HG03039 (cell line): ENCODE measurements around the gene INPP4A.

Experiments used
- ATAC-seq: cut with Tn5 transposase; IDR thresholded peaks from one replicate; pipeline ENCODE4 v1.9.1; 2021; ENCODE audit warnings: mild to moderate bottlenecking, moderate library complexity; ENCODE audit not compliant: unreplicated experiment

Gene INPP4A

DNA sequence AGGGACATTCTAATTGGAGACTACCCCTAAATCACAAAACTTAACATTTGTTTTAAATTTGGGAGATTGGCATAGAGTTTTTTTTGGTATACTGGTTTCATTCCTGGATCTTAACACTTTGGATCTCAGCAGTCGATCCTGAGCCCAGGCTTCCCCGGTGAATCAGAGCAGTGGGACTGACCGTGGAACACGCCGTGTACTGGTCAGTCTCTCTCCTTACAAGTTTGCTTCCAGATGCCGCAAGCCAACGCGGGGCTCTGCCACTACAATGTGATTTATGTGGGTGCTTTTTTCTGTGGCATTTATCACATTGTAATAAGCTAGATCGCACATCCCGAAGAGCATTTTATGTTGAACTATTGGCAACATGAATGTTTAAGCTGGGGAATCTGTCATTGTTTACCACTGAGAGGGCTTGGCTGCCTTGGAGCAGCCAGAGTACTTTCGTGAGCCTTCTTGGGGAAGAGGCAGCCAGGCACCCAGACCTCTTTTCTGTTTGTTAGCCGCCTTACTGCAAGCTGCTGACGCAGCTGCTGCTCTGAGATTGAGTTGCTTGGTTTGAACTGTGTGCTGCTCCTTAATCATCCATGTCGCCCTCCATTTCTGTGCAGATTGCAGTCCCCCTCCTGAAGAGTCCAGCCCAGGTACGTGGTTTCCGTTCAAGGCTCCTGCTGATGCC is 114.3 kb downstream of the INPP4A start:
- no peak for ATAC-seq

DNA sequence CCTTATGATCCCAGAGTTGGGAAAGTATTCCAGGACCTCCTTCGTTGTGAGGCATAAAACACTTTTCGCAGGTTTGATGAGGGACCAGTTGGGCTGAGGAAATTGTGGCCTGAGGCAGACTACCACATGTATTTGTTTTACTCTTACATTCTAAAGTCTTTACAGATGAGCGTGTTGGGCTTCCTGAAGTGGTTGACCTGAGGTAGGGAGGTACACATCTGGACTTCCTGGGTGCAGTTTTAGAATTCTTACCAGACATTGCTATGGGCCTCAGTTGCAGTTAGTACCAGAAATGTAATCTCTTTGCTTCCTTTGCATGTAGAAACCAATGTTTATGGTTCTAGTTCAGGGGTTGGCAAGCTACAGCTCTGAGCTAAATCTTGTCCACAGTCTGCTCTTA is 114.9 kb downstream of the INPP4A start:
- no peak for ATAC-seq

DNA sequence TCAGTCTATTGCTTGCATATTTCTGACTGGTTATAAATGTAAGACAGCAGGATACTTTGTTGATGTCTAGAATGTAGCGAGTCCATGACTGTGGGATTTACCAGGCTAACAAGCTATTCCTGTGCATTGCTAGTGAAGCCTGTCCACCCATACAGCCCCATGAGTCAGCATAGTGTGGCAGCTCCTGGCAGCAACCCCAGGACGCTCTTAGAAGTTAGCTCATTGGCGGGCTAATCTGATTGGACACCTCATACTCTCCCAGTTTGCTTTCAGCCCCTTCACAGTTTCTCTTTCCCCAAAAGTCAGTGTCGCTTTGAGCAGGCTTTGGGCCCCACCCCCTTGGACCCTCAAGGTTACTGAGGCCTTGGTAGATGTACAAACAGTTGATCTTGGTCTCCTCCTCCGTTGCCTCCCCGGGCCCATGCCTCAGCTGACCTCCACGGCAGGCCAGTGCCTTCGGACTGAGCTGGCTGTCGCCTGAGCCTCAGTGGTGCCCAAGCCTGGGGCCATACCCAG is 115.7 kb downstream of the INPP4A start:
- no peak for ATAC-seq

DNA sequence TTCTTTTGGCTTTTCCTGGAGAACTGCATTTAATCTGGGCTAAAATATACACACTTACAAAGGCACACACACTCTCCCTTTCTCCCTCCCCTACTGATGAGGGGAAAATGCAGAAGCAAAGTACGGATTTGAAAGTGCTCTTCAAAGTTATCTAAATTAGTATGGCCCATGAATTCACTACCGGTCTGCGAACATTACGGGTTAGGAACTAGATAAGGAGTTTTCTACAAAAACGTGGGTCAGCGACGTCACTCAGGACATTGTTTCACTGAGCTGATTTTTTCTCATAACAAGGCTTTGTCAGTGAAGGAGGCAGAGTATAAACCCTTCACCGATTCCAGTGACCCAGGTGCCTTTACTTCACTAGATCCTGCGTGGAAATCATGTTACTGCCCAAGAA is 116.4 kb downstream of the INPP4A start:
- no peak for ATAC-seq

DNA sequence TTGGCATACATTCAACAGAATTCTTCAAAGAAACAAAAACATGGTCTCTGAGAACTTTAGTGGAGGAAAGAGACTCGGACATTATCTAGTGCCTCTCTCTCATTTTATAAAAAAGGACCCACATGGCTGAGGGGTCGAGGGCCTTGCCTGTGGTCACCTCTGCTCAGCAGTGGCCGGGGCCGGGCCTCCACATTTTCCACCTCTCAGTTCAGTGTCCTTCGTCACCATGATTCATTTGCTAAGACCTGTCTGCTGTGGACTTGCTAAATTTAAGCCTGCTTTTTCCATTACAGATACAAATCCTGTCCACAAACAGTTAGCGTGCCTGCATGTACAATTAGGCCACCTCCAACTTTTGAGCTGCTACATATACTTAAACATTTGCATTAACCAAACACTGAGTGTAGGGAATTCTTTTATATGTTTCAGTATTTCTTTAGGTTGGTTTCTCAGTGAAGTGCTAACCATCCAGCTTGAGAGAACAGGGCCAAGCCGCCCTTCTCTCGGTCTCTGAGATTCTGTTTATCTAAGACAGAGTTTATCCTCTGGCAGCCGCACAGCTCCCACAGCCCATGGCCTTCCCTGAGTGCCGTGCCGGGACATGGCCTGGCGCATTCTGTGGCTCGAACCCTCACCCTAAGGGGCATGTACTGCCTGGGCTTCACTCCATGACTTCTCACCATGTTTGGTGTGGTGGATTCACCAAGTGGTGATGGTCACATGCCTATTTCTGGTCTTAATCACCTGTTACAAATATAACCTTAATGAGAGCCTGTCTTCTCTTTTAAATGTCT is 117.4 kb downstream of the INPP4A start:
- ATAC-seq: no peak

DNA sequence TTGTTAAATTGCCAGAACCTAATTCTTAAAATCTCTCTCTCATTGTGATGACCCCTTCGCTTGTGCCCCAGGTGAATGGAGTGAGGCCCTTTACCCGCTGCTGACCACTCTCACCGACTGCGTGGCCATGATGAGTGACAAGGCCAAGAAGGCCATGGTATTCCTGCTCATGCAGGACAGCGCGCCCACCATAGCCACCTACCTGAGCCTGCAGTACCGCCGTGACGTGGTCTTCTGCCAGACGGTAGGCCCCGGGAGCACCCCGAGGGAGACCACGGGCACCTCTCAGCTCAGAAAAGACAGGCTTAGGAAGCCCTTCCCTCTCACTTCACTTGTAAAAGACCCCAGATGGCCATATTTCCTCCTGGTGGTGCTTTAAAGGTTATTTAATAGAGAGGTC is 118.7 kb downstream of the INPP4A start:
- ATAC-seq: no peak

DNA sequence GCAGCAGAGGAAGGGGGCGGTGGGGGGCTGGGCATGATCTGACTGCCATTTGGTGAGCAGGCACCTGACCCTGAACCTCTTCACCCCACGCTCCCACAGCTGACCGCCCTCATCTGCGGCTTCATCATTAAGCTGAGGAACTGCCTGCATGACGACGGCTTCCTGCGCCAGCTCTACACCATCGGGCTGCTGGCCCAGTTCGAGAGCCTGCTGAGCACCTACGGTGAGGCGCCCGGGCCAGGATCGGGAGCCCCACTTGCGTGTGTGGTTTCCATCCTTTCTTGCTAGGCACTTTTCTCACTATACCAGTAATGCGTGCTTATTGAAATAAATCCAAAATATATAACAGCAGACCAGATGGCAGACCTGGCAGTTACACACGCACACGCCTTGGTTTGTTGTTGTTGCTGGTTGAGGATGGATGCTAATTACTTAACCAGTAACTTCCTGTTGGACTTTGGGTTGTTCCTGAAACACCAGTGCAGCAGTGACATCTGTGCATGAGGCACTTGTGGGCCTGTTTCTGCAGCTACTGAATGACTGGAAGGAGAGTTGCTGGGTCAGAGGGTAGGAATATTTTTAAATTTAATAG is 120.0 kb downstream of the INPP4A start:
- ATAC-seq: no peak

DNA sequence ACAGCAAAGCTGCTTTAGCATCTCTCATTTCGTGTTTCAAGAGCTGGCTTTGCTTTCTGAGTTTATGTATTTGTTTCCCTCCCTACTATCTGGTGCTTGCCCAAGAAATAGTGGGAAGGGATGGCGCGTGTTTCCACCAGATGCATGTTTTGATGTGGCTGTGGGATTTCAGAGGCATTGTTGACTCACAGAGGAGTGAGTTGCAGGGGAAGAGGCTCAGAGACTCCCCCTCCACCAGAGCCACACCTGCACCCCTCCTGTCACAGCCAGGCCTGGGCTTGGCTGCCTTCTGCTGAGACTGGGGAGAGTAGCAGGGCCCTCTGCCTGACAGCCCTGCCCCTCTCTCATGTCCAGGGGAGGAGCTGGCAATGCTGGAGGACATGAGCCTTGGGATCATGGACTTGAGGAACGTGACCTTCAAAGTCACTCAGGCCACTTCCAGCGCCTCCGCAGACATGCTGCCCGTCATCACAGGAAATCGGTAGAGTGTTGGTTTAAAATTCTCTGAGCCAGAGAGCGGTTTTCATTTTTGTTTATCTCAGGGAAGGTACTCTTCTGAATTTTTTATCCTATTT is 120.7 kb downstream of the INPP4A start:
- ATAC-seq: no peak

DNA sequence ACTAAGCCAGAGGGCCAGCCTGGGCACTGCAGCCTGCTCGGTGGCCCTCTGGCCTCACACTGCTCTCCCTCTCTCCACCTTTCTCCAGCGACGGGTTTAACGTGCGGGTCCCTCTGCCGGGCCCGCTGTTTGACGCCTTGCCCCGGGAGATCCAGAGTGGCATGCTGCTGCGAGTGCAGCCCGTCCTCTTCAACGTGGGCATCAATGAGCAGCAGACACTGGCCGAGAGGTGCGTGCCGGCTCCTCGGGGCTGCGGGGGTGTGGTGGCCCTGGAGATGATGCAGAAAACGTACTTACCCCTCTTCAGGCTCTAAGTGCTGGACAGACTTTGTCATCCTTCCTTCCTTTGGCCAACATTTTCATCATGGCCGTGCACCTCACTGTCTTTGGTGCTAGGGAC is 121.3 kb downstream of the INPP4A start:
- ATAC-seq: no peak

DNA sequence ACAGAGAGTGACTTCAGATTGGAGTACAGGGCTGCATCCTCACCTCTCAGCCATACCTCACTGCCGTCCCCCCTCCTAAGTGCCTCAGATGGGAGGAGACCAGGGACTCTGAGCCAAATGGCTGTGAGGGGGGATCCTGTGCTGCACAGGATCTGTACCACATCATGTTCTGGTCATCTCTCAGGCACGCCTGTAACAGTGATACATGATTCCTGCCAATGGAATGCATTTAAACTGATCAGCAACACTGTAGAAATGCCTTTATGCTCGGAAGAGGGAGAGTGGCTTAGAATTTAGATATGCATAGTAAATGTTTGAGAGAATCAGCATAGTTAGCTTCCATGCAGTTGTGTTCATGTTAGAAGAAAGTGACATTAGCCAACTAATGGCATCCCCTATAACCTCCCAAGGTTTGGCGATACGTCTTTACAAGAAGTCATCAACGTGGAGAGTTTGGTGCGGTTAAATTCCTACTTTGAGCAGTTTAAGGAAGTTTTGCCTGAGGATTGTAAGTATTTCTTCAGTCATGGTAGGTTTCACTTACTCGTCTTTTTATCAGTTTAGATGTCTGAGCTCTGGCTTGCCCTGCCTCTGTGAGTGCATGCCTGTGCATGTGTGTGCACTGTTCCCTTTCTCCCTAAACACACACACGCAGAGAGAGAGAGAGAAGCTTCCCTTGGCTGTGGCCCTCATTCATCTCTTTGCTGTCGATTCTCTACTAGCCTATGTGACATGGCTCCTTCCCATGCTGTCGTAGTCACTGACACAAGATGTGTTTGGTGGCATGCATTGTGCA is 123.7 kb downstream of the INPP4A start:
- no peak for ATAC-seq

DNA sequence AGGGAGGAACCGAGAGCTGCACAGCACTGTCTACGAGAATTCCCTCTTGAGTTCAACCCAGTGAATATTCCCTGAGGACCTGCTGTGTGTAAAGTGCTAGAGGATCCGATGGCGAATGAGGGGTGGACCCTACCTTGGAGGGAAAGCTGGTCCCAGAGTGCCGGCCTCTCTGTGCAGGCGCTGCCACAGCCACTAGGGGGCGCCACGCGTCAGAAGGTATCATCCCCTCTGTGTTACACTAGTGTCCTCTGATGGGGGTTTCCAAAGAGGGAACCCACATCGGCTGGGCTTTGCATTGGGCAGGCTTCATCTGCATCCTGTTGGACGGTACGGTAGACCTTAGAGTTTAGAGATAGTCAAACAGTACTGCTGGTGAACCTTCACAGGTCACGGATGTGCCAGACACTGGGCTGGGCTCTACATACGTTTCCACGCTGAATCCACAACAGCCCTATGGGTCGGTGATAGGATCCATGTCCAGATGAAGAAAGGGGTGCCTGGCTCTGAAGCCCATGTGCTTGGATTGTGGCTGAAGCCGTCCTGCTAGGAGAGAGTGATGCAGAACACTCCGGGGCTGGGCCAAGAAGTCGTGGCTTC is 124.6 kb downstream of the INPP4A start:
- no peak for ATAC-seq

DNA sequence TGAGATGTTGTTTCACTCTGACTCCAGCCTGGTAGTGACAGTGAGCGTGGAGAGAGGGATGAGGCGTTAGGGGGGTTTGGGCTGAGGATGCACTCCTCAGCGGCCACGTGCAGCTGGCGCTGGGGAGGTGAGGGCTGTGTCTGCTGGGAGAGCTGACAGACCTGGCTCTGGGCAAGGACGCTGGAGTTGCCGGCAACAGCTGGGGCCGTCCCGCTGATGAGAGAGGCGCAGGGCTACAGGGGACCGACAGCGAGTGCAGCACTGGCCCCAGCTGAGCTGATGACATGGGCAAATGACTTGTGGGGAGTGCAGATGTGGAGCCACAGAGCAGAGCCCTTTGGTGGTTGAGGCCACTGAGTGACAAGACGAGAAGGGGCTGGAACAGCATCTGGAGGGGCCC is 125.3 kb downstream of the INPP4A start:
- ATAC-seq: no peak

DNA sequence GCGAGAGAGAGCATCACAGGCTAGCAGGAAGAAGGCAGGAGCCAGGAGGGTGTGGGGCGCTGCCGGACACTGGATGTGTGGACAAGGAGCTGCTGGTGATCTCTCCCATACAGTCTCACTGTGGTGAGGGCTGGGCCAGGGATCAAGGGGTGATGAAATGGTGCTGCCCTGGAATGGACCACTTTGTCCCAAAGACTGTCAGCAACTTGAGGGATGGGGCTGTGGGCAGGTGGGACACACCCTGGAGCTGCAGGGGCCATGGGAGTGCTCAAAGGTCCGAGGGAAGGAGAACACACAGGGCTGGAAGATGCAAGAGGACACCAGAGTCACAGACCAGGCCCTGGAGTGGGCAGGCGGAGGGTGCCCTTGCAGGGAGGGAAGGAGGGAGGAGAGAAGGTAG is 125.7 kb downstream of the INPP4A start:
- ATAC-seq: no peak

DNA sequence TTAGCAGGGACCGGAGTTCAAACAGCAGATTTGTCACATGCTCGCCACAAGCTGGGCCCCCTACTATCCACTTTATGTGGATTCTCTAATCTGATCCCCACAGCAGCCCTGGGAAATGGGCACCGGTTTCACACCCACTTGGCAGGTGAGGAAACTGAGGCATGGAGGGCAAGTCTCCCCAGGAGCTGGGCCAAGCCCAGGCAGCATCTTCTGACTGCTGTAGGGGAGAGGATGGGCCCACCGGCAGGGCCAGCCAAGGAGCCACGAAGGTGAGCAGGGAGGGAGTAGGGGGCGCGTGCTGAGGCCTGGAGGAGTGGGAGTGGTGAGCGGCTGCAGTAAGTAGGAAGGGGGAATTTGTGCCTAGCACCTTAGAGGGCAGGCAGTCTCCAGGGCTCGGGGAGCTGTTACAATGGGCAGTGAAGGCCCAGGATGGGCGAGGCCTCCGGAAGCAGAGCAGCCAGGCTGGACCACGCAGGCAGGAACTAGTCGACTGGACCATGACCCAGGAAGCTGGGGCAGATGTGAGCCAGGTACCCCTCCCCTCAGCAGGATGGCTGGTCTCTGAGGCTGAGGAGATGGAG is 126.6 kb downstream of the INPP4A start:
- ATAC-seq: no peak

DNA sequence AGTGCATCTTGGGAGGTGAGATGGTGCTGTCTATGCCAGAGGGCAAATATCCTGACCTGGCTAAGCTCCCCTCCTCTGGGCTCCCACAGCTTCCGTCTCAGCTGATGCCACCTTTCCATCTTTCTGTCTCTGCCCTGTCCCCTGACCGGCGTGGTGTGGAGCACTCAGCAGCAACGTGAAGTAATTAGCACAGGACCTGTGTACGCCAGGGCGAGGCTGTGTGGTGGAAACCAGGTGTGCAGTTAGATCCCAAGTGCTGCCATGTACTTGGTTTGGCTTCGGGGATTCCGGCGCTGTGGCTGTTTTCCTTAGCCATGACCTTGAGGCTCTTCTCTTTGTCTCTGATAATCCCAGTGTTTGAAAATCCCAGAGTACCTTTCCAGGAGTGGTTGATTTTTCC is 127.1 kb downstream of the INPP4A start:
- no peak for ATAC-seq

DNA sequence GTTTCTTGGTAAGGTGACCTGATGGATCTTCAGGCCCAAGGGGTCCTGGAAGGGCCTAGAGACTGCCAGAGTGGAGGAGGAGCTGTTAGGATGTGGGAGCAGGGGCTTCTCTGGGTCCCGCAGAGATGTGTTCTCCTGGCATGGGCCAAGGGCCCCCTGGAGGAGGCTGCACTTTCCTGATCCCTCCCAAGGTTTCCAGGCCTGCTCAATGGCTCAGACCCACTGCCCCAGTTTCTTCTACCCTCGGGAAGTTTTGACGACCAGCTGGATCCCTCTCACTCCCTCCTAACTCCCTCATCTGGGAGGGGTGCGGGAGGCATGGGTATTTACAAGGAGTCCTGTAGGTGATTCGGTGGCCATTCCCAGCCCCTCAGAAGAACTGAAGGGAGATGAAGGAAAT is 127.6 kb downstream of the INPP4A start:
- ATAC-seq: no peak

DNA sequence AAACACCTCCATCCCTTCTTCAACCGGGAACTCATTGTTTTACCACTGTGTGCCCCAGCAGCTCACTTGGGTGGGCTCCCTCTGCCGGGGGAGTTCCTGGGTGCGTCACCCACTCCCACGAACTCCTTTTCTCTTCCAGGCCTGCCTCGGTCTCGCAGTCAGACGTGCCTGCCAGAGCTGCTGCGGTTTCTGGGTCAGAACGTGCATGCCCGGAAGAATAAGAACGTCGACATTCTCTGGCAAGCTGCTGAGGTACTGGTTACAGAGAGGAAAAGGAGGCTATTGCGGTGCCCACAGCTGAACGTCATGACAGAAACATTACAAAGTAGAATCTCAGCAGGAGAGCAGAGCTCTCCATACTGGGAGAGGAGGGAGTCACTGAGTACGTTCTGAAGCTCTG is 128.0 kb downstream of the INPP4A start:
- no peak for ATAC-seq

DNA sequence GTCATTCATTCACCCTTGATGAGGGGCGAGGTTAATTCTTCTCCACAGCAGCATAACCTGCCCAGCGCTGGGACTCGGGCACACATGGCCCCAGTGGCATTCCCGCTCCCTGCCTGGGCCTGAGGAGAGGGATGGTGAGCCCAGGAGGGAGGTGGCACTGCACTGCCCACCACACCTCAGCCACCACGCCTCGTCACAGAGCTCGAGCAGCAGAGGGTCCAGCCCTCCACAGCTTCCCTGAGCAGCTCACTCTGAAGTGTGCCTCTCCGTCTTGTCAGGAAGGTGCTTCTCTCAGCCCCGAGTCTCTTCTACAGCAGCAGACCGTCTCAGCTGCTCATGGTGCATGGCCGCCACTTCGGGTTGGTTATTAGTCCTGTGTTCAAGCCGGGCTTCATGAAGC is 128.8 kb downstream of the INPP4A start:
- ATAC-seq: no peak

DNA sequence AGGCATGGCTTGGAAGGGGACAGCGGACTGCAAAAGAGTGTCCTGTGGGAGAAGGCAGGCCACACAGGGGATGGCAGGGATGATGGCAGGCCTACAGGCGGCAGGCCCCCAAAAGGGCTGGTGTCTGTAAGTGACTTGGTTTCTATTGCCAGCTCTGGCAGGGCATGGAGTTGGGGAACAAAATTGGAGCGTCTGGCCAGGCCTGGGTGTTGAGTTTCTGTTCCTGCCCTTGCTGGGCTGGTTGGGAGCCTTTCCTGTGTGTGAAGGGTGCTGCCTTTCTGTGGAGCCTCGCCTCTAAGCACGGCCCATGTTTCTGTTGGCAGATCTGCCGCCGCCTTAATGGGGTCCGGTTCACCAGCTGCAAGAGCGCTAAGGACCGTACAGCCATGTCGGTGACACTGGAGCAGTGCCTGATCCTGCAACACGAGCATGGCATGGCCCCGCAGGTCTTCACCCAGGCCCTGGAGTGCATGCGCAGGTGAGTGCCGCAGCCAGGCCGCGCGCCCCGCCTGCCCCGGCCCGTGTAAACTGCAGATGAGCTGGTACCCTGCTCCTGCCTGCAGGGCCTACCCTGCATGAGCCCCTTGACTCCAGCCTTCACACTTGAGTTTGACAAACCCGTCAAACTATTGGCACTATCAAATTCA is 132.1 kb downstream of the INPP4A start:
- no peak for ATAC-seq

DNA sequence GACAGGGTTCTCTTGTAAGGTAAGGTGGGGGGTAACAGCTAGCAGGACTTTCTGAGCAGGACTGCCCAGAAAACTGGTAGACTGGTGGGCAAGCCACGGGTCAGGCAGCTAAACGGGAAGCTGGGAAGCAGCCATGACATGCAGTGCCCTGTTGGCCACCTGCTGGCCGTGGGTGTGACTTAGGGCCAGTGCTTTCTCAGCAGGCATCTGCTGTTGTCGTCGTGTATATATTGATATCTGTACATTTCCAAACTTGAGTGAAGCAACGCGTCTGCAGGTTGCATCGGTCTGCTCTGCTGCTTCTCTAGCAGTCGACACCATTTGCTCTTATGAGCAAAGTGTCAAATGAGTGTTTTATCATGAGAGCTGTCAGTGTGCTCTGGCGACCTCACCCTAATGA is 132.7 kb downstream of the INPP4A start:
- ATAC-seq: no peak
